Hepatocyte (in vitro differentiated cells): Measurements from ENCODE around the gene C4orf50. TPM values are rescaled to one million over a fixed set of nuclear protein-coding genes. Genes with fewer than 3 reads are reported as not detected.

Experiments
- DNase-seq: peaks from one replicate; pipeline ENCODE4 v3.0.0-alpha.2; 2016; ENCODE audit warnings: low spot score
- H2AFZ ChIP-seq: fragments of 200-600 bp; sonication (generic); 2 replicates; pipeline ENCODE4 v1.6.0; 2016; ENCODE audit warnings: antibody characterized with exemption, mild to moderate bottlenecking
- H3K27ac ChIP-seq: fragments of 200-600 bp; sonication (generic); 2 replicates; pipeline ENCODE4 v1.5.1; 2016; ENCODE audit warnings: mild to moderate bottlenecking
- H3K27me3 ChIP-seq: fragments of 200-600 bp; sonication (generic); 2 replicates; pipeline ENCODE4 v1.6.1; 2016
- H3K36me3 ChIP-seq: fragments of 200-600 bp; sonication (generic); replicated peaks from 2 replicates; pipeline ENCODE4 v1.5.1; 2016; ENCODE audit warnings: low read depth; ENCODE audit not compliant: insufficient read depth
- H3K4me1 ChIP-seq: fragments of 200-600 bp; sonication (generic); 2 replicates; pipeline ENCODE4 v1.5.1; 2016; ENCODE audit warnings: mild to moderate bottlenecking, moderate library complexity; ENCODE audit not compliant: insufficient read depth
- H3K4me2 ChIP-seq: fragments of 200-600 bp; sonication (generic); 2 replicates; pipeline ENCODE4 v1.6.0; 2016
- H3K4me3 ChIP-seq: fragments of 200-600 bp; sonication (generic); 2 replicates; pipeline ENCODE4 v1.5.1; 2016; ENCODE audit warnings: mild to moderate bottlenecking
- H3K79me2 ChIP-seq: fragments of 200-600 bp; sonication (generic); 2 replicates; pipeline ENCODE4 v1.6.0; 2017; ENCODE audit warnings: mild to moderate bottlenecking
- H3K9me2 ChIP-seq: fragments of 200-600 bp; sonication (generic); replicated peaks from 2 replicates; pipeline ENCODE4 v1.6.0; 2017; ENCODE audit warnings: mild to moderate bottlenecking; ENCODE audit not compliant: insufficient read depth
- H3K9me3 ChIP-seq: fragments of 200-600 bp; sonication (generic); 2 replicates; pipeline ENCODE4 v1.5.1; 2016; ENCODE audit warnings: low read depth, mild to moderate bottlenecking
- H4K20me1 ChIP-seq: fragments of 200-600 bp; sonication (generic); 2 replicates; pipeline ENCODE4 v1.6.0; 2016; ENCODE audit warnings: mild to moderate bottlenecking; ENCODE audit not compliant: insufficient read depth, poor library complexity, severe bottlenecking
- CTCF ChIP-seq: fragments of 200-600 bp; sonication (generic); IDR thresholded peaks from 2 replicates; pipeline ENCODE4 v1.5.1; 2016; ENCODE audit warnings: antibody characterized with exemption, mild to moderate bottlenecking; ENCODE audit not compliant: poor library complexity
- EZH2 ChIP-seq: fragments of 200-600 bp; sonication (generic); IDR thresholded peaks from 2 replicates; pipeline ENCODE4 v1.6.1; 2016; ENCODE audit warnings: antibody characterized with exemption, mild to moderate bottlenecking, borderline replicate concordance
- EZH2phosphoT487 ChIP-seq: fragments of 200-600 bp; sonication (generic); IDR thresholded peaks from one replicate; pipeline ENCODE4 v1.6.1; 2018; ENCODE audit warnings: antibody characterized with exemption, mild to moderate bottlenecking, low read depth, moderate library complexity; ENCODE audit not compliant: unreplicated experiment, severe bottlenecking
- WGBS: methylation state at CpG from one replicate; pipeline ENCODE4 v1.1.6; 2016; ENCODE audit warnings: low lambda C conversion rate; ENCODE audit errors: missing lambda C conversion rate; 5-methylcytosine and 5-hydroxymethylcytosine counted together
- polyA plus RNA-seq: library from polyadenylated mRNA; unstranded; fragments of >200 nt; fragmentation: Nextera tagmentation; extraction: Ambion mirVana; gene quantifications from 2 replicates; pipeline ENCODE4 v1.2.1, GENCODE V29; 2016
- total RNA-seq: library from RNA; depleted of rRNA; stranded (reverse); fragments of >200 nt; gene quantifications from 2 replicates; pipeline ENCODE4 v1.2.3, GENCODE V29; 2014

Gene C4orf50
- total and polyA plus RNA-seq, 2 experiments from 2014 or later: not detected

DNA sequence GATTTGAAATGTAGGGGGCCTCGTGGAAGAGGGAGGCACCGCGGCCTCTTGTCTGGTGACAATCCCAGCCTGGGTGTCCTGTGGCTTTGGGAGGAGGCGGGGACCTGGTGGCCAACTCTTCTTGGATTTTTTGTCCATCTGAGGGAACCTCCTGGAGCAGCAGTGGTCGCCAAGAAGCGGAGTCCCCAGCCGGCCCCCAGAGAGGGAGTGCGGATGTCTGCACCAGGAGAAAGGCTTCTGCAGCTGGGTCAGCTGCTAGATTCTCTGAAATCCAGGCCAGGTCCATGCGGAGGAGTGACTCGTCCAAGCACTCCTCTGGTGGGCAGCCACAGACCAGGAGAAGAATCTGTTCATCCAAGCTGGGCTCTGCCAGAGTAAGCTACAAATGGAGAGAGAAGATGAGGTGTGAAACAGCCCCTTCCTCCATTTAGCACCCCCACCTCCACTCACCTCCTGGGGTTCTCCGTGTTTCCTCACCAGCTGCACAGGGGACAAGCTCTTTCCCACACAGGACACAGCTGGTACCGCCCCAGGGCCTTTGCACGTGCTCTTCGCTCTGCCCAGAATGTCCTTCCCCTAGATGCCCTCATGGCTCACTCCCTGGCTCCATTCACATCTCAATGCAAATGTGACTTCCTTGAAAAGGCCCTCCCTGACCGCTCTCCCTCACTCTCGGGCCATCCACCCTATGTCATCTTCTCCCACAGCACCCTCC, 27.6 kb downstream of the C4orf50 start:
- WGBS: 92% methylated on average over 16 of the region's 16 CpGs
- H2AFZ ChIP-seq: no peak overlapping the region
- H3K4me3 ChIP-seq: no peak overlapping the region
- no peaks in the 10 kb centered on the region for H3K9me2 ChIP-seq
- DNase-seq: no peak
- H3K79me2 ChIP-seq: no peaks in the 10 kb centered on the region
- TF ChIP-seq EZH2phosphoT487: no peak
- no peak for TF ChIP-seq CTCF
- H3K36me3 ChIP-seq: no peaks in the 10 kb centered on the region
- no peaks in the 10 kb centered on the region for H3K4me1 ChIP-seq
- no peak overlapping the region for H3K4me2 ChIP-seq
- H4K20me1 ChIP-seq: no peaks in the 10 kb centered on the region
- H3K27me3 ChIP-seq: peaks cover 3% of the 10 kb centered on the region
- no peak overlapping the region for H3K27ac ChIP-seq
- no peaks in the 10 kb centered on the region for H3K9me3 ChIP-seq

GRCh38 chr4:5989236-5990225, 28.7 kb downstream of the C4orf50 start:
- Histone ChIP-seq H3K27ac (no peak overlapping the region), H3K79me2 (no peaks in the 10 kb centered on the region), H4K20me1 (no peaks in the 10 kb centered on the region), H3K9me3 (no peaks in the 10 kb centered on the region), H2AFZ (no peak overlapping the region), H3K36me3 (no peaks in the 10 kb centered on the region), H3K4me2 (no peak overlapping the region), H3K27me3 (peaks cover 3% of the 10 kb centered on the region), H3K9me2 (no peaks in the 10 kb centered on the region), H3K4me3 (no peak overlapping the region), H3K4me1 (no peaks in the 10 kb centered on the region)
- no peak for DNase-seq
- 84% methylated on average over 18 of the region's 18 CpGs for WGBS
- no peak for TF ChIP-seq EZH2phosphoT487

- Histone ChIP-seq H3K9me2 (no peaks in the 10 kb centered on the region), H4K20me1 (no peaks in the 10 kb centered on the region), H3K4me3 (no peak overlapping the region), H3K27me3 (peaks cover 3% of the 10 kb centered on the region), H3K4me2 (no peak overlapping the region), H3K4me1 (no peaks in the 10 kb centered on the region), H2AFZ (no peak overlapping the region), H3K79me2 (no peaks in the 10 kb centered on the region), H3K9me3 (no peaks in the 10 kb centered on the region), H3K27ac (no peak overlapping the region), H3K36me3 (no peaks in the 10 kb centered on the region)
- DNase-seq: no peak
- WGBS: 89% methylated on average over 14 of the region's 14 CpGs
- TF ChIP-seq EZH2phosphoT487 (no peak), CTCF (no peak), EZH2 (no peak)
These were observed 30.0 kb downstream of the C4orf50 start for GRCh38 chr4:5988086-5988845.
